Measurements from ENCODE around the gene G2E3.
"Not testable (repeated sequence)": the region's sequence is repeated elsewhere in the genome, so short reads cannot be mapped to it uniquely, and the experiment has no call there.

GRCh38 chr14:30604696-30605095, 45.7 kb downstream of the G2E3 start:
- not testable (repeated sequence) for TF ChIP-seq CTCF (IDR thresholded peaks at IDR 0.05; ENCODE audit: borderline replicate concordance, extremely low read depth, low read length, poor library complexity, severe bottlenecking); EZH2 (IDR thresholded peaks at IDR 0.05; ENCODE audit: borderline replicate concordance, low read depth, low read length, severe bottlenecking)
